KMS-11 (cell line): Measurements from ENCODE around the gene TSHZ1.

ENCODE experiments used
- H2AFZ ChIP-seq: fragments of 200-600 bp; sonication (generic); 2 replicates; pipeline ENCODE4 v1.6.1; 2016; ENCODE audit warnings: antibody characterized with exemption, mixed run types, low read depth
- H3K27ac ChIP-seq: fragments of 200-600 bp; sonication (generic); 2 replicates; pipeline ENCODE4 v1.6.1; 2016; ENCODE audit warnings: mild to moderate bottlenecking, mixed run types
- H3K27me3 ChIP-seq: fragments of 200-600 bp; sonication (generic); 2 replicates; pipeline ENCODE4 v1.6.1; 2017; ENCODE audit warnings: mild to moderate bottlenecking, low read depth, mixed run types, moderate library complexity; ENCODE audit not compliant: insufficient read depth
- H3K36me3 ChIP-seq: fragments of 200-600 bp; sonication (generic); 2 replicates; pipeline ENCODE4 v1.6.1; 2017; ENCODE audit warnings: mild to moderate bottlenecking, mixed run types; ENCODE audit not compliant: insufficient read depth
- H3K4me1 ChIP-seq: fragments of 200-600 bp; sonication (generic); 2 replicates; pipeline ENCODE4 v1.6.1; 2016; ENCODE audit warnings: mild to moderate bottlenecking, low read depth, mixed run types; ENCODE audit not compliant: poor library complexity, severe bottlenecking
- H3K4me2 ChIP-seq: fragments of 200-600 bp; sonication (generic); 2 replicates; pipeline ENCODE4 v1.7.0; 2016; ENCODE audit warnings: mild to moderate bottlenecking, mixed run types
- H3K4me3 ChIP-seq: fragments of 200-600 bp; sonication (generic); IDR thresholded peaks from 2 replicates; pipeline ENCODE4 v1.6.1; 2017; ENCODE audit warnings: low read depth, low read length, mixed read lengths; ENCODE audit not compliant: insufficient read depth
- H3K79me2 ChIP-seq: fragments of 200-600 bp; sonication (generic); 2 replicates; pipeline ENCODE4 v1.6.1; 2016; ENCODE audit warnings: low read depth, mixed run types; ENCODE audit not compliant: insufficient read depth
- H3K9ac ChIP-seq: fragments of 200-600 bp; sonication (generic); 2 replicates; pipeline ENCODE4 v1.6.1; 2016; ENCODE audit warnings: mild to moderate bottlenecking, mixed run types
- H4K20me1 ChIP-seq: fragments of 200-600 bp; sonication (generic); 2 replicates; pipeline ENCODE4 v1.6.1; 2016; ENCODE audit warnings: mild to moderate bottlenecking, mixed run types; ENCODE audit not compliant: insufficient read depth
- CTCF ChIP-seq: fragments of 200-600 bp; sonication (generic); conservative IDR thresholded peaks from 2 replicates; pipeline ENCODE4 v1.6.1; 2017; ENCODE audit warnings: low read depth, mild to moderate bottlenecking, antibody characterized with exemption, low read length, moderate library complexity, mixed read lengths

The TSHZ1 gene

GRCh38 chr18:75250471-75250821, 39.8 kb downstream of the TSHZ1 start:
- no peak overlapping the region for H2AFZ ChIP-seq
- no peak overlapping the region for H3K4me3 ChIP-seq
- no peaks in the 10 kb centered on the region for H4K20me1 ChIP-seq
- no peaks in the 10 kb centered on the region for H3K27me3 ChIP-seq
- H3K27ac ChIP-seq, result no peak overlapping the region
- no peak overlapping the region for H3K9ac ChIP-seq
- H3K4me1 ChIP-seq, result peaks cover 11% of the 10 kb centered on the region
- no peak for TF ChIP-seq CTCF
- H3K4me2 ChIP-seq, result no peak overlapping the region
- no peaks in the 10 kb centered on the region for H3K36me3 ChIP-seq
- H3K79me2 ChIP-seq, result peaks cover 14% of the 10 kb centered on the region; the same call in 1 of the 2 replicates

GRCh38 chr18:75251466-75251865, 40.9 kb downstream of the TSHZ1 start:
- Histone ChIP-seq H3K79me2 (peaks cover 14% of the 10 kb centered on the region; the same call in 1 of the 2 replicates), H3K9ac (no peak overlapping the region), H3K36me3 (no peaks in the 10 kb centered on the region), H4K20me1 (no peaks in the 10 kb centered on the region), H3K4me1 (peaks cover 11% of the 10 kb centered on the region), H3K27ac (no peak overlapping the region), H3K4me2 (no peak overlapping the region), H2AFZ (no peak overlapping the region), H3K27me3 (no peaks in the 10 kb centered on the region), H3K4me3 (no peak overlapping the region)
- no peak for TF ChIP-seq CTCF

- peaks cover 14% of the 10 kb centered on the region; the same call in 1 of the 2 replicates for H3K79me2 ChIP-seq
- H2AFZ ChIP-seq, result no peak overlapping the region
- no peaks in the 10 kb centered on the region for H4K20me1 ChIP-seq
- no peak overlapping the region for H3K4me3 ChIP-seq
- no peak overlapping the region for H3K4me2 ChIP-seq
- H3K27me3 ChIP-seq, result no peaks in the 10 kb centered on the region
- TF ChIP-seq CTCF, result no peak
- H3K4me1 ChIP-seq, result peaks cover 11% of the 10 kb centered on the region
- no peak overlapping the region for H3K27ac ChIP-seq
- H3K9ac ChIP-seq, result no peak overlapping the region
- H3K36me3 ChIP-seq, result no peaks in the 10 kb centered on the region
Measured at GRCh38 chr18:75252136-75252535, 41.5 kb downstream of the TSHZ1 start.

- no peak overlapping the region for H3K4me2 ChIP-seq
- H3K4me1 ChIP-seq, result peaks cover 4% of the 10 kb centered on the region
- peaks cover 14% of the 10 kb centered on the region; the same call in 1 of the 2 replicates for H3K79me2 ChIP-seq
- H3K4me3 ChIP-seq, result no peak overlapping the region
- H2AFZ ChIP-seq, result no peak overlapping the region
- H3K36me3 ChIP-seq, result no peaks in the 10 kb centered on the region
- H4K20me1 ChIP-seq, result no peaks in the 10 kb centered on the region
- TF ChIP-seq CTCF, result no peak
- H3K27ac ChIP-seq, result no peak overlapping the region
- H3K27me3 ChIP-seq, result no peaks in the 10 kb centered on the region
- no peak overlapping the region for H3K9ac ChIP-seq
Measured at GRCh38 chr18:75253043-75253442, 42.4 kb downstream of the TSHZ1 start.
